OCI-LY1 (cell line): ENCODE measurements around the gene BIVM.

Experiments
- H2AFZ ChIP-seq: fragments of 200-600 bp; sonication (generic), shearing (Covaris generic); 2 replicates; pipeline ENCODE4 v1.6.0; 2014; ENCODE audit warnings: antibody characterized with exemption, mild to moderate bottlenecking, low read length
- H3F3A ChIP-seq: fragments of 200-600 bp; sonication (generic), shearing (Covaris generic); 2 replicates; pipeline ENCODE4 v1.6.0; 2014; ENCODE audit warnings: mild to moderate bottlenecking, antibody characterized with exemption, low read length, moderate library complexity; ENCODE audit not compliant: insufficient read depth
- H3K27ac ChIP-seq: fragments of 200-600 bp; sonication (generic); 2 replicates; pipeline ENCODE4 v1.5.1; 2014; ENCODE audit warnings: low read length, mixed run types, mild to moderate bottlenecking, low read depth; ENCODE audit not compliant: poor library complexity, severe bottlenecking
- H3K27me3 ChIP-seq: fragments of 200-600 bp; sonication (generic); 2 replicates; pipeline ENCODE4 v1.6.0; 2014; ENCODE audit warnings: antibody characterized with exemption, mild to moderate bottlenecking, low read length, moderate library complexity; ENCODE audit not compliant: insufficient read depth
- H3K36me3 ChIP-seq: fragments of 200-600 bp; sonication (generic); 2 replicates; pipeline ENCODE4 v1.6.1; 2014; ENCODE audit warnings: mild to moderate bottlenecking, antibody characterized with exemption, low read length, moderate library complexity, mixed read lengths; ENCODE audit not compliant: insufficient read depth
- H3K4me1 ChIP-seq: fragments of 200-600 bp; sonication (generic); 2 replicates; pipeline ENCODE4 v1.5.1; 2014; ENCODE audit warnings: mild to moderate bottlenecking, low read length, moderate library complexity; ENCODE audit not compliant: insufficient read depth, severe bottlenecking
- H3K4me2 ChIP-seq: fragments of 200-600 bp; sonication (generic), shearing (Covaris generic); 2 replicates; pipeline ENCODE4 v1.6.1; 2014; ENCODE audit warnings: low read length
- H3K4me3 ChIP-seq: fragments of 200-600 bp; sonication (generic); 2 replicates; pipeline ENCODE4 v1.5.1; 2014; ENCODE audit warnings: low read length, low read depth, mild to moderate bottlenecking, mixed read lengths; ENCODE audit not compliant: poor library complexity, severe bottlenecking
- H3K79me2 ChIP-seq: fragments of 200-600 bp; shearing (Covaris generic); 2 replicates; pipeline ENCODE4 v1.6.1; 2016; ENCODE audit warnings: mixed run types, low read length, mixed read lengths; ENCODE audit not compliant: insufficient read depth
- H3K9ac ChIP-seq: fragments of 200-600 bp; sonication (generic), shearing (Covaris generic); 2 replicates; pipeline ENCODE4 v1.6.1; 2014; ENCODE audit warnings: mild to moderate bottlenecking, low read length, mixed read lengths
- H3K9me2 ChIP-seq: fragments of 200-600 bp; sonication (generic), shearing (Covaris generic); 2 replicates; pipeline ENCODE4 v1.6.1; 2014; ENCODE audit warnings: low read depth, mild to moderate bottlenecking, low read length, mixed read lengths
- H3K9me3 ChIP-seq: fragments of 200-600 bp; shearing (Covaris generic); 2 replicates; pipeline ENCODE4 v1.6.1; 2014; ENCODE audit warnings: low read length, mixed read lengths
- H4K20me1 ChIP-seq: fragments of 200-600 bp; sonication (generic), shearing (Covaris generic); 2 replicates; pipeline ENCODE4 v1.6.0; 2016; ENCODE audit warnings: mild to moderate bottlenecking, low read length; ENCODE audit not compliant: insufficient read depth
- EZH2 ChIP-seq: fragments of 200-600 bp; sonication (generic), shearing (Covaris generic); IDR thresholded peaks from 2 replicates; pipeline ENCODE4 v1.8.0; 2017; ENCODE audit warnings: borderline replicate concordance, mixed run types, mild to moderate bottlenecking, antibody characterized with exemption, low read length, moderate library complexity, mixed read lengths
- TF ChIP-seq, protein P1 (sequence below): fragments of 200-600 bp; sonication (generic), shearing (Covaris generic); IDR thresholded peaks from 2 replicates; pipeline ENCODE4 v1.5.1; 2017; ENCODE audit warnings: mild to moderate bottlenecking, antibody characterized with exemption, low read length, moderate library complexity, mixed read lengths

The BIVM gene

DNA sequence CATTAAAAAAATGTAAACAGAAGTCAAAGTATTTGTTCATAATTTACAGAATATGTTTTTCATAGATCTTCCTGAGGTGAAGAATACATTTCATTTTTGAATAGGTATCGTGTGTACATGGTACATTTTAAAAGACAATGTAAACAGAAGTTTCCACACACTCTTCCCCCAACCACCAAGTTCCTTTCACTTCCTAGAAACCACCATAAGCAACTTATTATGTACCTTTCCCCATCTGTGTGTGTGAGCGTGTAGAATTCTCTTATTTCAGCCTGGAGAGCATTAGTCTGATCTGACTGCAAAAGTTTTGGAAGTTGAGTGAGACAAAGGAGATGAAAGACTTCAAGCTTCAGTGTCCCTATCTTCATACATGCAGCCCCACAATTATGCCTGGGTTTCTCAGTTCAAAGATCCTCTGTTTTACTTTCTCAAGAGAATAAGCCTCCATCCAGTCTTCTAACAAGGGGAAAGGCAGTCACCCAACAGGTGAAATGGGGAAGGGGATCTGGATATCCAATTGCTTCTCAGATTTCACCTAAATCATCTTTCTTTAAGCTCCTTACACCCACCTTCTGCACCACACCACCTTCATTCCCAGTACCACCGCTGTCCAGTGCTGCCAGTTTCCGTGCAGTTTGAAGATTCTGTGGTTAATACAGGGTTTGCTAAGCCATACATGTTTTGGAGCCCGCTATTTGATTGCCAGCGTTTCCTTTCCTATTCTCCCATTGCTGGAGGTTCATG is 27.4 kb upstream of the BIVM start:
- H3K9ac ChIP-seq, result no peak overlapping the region; the same call in 1 of the 2 replicates
- no peaks in the 10 kb centered on the region for H3K27me3 ChIP-seq
- peaks cover 5% of the 10 kb centered on the region; the same call in 1 of the 2 replicates for H3K79me2 ChIP-seq
- H3K9me3 ChIP-seq, result no peaks in the 10 kb centered on the region
- H3K4me2 ChIP-seq, result peak overlapping the region; percentile 83
- peak overlapping the region; percentile 81 for H3K4me3 ChIP-seq
- TF ChIP-seq EZH2, result no peak
- TF ChIP-seq, protein P1, sequence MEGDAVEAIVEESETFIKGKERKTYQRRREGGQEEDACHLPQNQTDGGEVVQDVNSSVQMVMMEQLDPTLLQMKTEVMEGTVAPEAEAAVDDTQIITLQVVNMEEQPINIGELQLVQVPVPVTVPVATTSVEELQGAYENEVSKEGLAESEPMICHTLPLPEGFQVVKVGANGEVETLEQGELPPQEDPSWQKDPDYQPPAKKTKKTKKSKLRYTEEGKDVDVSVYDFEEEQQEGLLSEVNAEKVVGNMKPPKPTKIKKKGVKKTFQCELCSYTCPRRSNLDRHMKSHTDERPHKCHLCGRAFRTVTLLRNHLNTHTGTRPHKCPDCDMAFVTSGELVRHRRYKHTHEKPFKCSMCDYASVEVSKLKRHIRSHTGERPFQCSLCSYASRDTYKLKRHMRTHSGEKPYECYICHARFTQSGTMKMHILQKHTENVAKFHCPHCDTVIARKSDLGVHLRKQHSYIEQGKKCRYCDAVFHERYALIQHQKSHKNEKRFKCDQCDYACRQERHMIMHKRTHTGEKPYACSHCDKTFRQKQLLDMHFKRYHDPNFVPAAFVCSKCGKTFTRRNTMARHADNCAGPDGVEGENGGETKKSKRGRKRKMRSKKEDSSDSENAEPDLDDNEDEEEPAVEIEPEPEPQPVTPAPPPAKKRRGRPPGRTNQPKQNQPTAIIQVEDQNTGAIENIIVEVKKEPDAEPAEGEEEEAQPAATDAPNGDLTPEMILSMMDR, result no peak
- no peak overlapping the region for H3K27ac ChIP-seq
- H3K36me3 ChIP-seq, result peaks cover 20% of the 10 kb centered on the region
- no peaks in the 10 kb centered on the region for H4K20me1 ChIP-seq
- no peaks in the 10 kb centered on the region for H3F3A ChIP-seq
- H3K9me2 ChIP-seq, result no peaks in the 10 kb centered on the region
- H3K4me1 ChIP-seq, result peaks cover 38% of the 10 kb centered on the region
- no peak overlapping the region for H2AFZ ChIP-seq

DNA sequence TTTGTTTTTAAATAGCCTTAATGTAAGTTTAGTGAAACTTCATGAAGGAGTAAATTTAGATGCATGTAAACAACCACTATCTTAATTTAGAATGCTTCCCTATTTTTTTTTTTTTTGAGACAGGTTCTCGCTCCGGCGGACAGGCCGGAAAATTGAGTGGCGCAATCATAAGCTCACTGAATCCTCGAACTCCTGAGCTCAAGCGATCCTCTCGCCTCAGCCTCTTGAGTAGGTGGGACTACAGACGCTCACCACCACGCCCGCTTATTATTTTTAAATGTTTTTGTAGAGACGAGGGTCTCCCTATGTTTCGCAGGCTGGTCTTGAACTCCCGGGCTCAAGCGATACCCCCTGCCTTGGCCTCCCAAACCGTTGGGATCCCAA is 26.9 kb upstream of the BIVM start:
- Histone ChIP-seq H4K20me1 (no peaks in the 10 kb centered on the region), H2AFZ (no peak overlapping the region), H3K4me3 (peak overlapping the region; percentile 81), H3F3A (no peaks in the 10 kb centered on the region), H3K4me1 (peaks cover 38% of the 10 kb centered on the region), H3K79me2 (peaks cover 5% of the 10 kb centered on the region; the same call in 1 of the 2 replicates), H3K4me2 (peak overlapping the region; percentile 83), H3K9me3 (no peaks in the 10 kb centered on the region), H3K27me3 (no peaks in the 10 kb centered on the region), H3K27ac (no peak overlapping the region), H3K9me2 (no peaks in the 10 kb centered on the region), H3K9ac (peak overlapping the region; percentile 86; the same call in 1 of the 2 replicates), H3K36me3 (peaks cover 16% of the 10 kb centered on the region)
- no peak for TF ChIP-seq EZH2
- TF ChIP-seq, protein P1, result no peak

DNA sequence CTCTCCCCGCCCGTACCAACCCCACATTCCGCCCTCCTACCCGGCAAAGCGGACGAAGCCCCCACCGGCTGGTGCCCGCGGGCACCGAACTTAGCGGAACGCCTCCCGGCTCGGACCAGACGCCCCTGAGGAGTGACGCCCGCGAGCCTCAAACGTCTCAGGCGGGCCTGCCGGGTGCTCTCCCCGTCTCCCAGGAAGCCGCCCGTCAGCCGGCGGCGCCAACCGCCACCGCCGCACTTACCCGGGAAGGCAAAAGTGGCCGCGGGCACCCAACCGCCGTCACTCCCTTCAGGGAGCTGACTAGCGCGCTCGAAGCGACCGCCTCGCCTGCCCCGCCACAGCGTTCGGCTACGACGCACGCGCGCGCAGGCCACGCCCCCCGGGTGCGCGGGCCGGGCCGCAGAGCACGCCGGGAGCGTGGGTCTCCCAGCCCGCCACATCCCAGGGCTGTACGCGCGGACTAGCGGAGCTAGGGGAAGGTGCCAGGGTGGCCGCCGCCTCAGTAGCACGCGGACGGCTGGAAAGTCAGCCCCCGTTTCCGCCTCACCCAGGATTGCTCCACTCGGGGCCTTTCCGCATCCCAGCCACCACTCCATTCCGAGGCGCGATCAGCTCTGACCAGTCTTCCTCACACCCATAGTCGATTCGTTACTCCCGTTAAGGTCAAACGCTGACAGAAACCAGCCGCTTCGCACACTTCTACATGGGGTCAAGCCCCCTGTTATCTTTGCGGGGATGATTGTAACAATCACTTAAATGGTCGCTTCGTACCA is 25.3 kb upstream of the BIVM start, which contains the start of gene TEX30:
Gene TEX30 (minus strand): TSS at position 346 of the 773 bp plus-strand sequence. CDS start 3,760 bp downstream, outside the sequence.
- TF ChIP-seq, protein P1, result no peak
- TF ChIP-seq EZH2, result no peak
- no peaks in the 10 kb centered on the region for H4K20me1 ChIP-seq
- H3K4me2 ChIP-seq, result peak within 1 kb of the TSS; percentile 83
- peak within 1 kb of the TSS; percentile 81 for H3K4me3 ChIP-seq
- peaks cover 5% of the 10 kb centered on the region; the same call in 1 of the 2 replicates for H3K79me2 ChIP-seq
- peak within 1 kb of the TSS; percentile 73; the same call in 1 of the 2 replicates for H2AFZ ChIP-seq
- no peaks in the 10 kb centered on the region for H3F3A ChIP-seq
- H3K9me3 ChIP-seq, result no peaks in the 10 kb centered on the region
- peak within 1 kb of the TSS; percentile 33 for H3K27ac ChIP-seq
- H3K4me1 ChIP-seq, result peaks cover 38% of the 10 kb centered on the region
- H3K27me3 ChIP-seq, result no peaks in the 10 kb centered on the region
- H3K9ac ChIP-seq, result peak within 1 kb of the TSS; percentile 86
- H3K9me2 ChIP-seq, result no peaks in the 10 kb centered on the region
- peaks cover 4% of the 10 kb centered on the region; the same call in 1 of the 2 replicates for H3K36me3 ChIP-seq
